Measurements from ENCODE around the gene ZSCAN31.
A peak's percentile ranks its signal among the peaks of the same experiment; 100 is the strongest.

The ZSCAN31 gene

DNA sequence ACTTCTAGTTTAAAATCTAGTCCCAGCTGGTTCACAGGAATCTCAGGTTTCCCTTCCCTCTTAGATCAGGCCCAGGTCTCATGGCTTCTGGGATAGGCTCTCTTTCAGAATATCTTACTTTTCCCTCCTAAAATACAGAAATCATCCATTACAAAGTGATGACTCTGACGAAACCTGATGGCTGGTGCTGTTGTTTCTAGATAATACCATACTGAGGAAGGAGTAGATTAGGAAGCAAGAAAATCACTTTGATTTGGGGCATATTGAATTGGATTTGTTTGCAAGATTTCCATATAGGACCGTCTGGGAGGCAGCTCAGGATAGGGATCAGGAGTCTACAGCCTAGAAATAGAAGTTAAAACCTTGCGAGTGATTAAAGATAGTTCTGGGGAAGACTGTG is 17.4 kb upstream of the ZSCAN31 start:
- no peak for DNase-seq (ENCODE audit: low read depth)

DNA sequence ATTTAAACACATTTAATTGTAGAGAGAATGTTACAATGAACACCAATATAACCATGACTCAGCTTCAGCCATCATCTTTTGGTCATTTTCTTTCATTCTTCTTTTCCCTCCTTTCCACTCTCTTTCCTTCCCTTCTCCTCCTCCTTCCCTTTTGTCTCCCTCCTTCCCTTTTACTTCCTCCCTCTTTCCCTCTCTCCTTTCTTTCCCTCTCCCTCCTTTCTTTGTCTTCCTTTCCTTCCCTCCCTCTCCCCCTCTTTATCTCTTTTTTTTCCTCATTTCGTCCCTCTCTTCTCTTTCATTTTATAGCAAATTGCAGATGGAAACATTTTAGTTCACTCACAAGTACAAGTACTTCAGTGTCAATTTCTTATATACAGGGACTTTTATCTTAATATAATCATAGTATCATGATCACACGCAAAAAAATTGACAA is 15.6 kb upstream of the ZSCAN31 start:
- no peak for DNase-seq (ENCODE audit: low read depth)

DNA sequence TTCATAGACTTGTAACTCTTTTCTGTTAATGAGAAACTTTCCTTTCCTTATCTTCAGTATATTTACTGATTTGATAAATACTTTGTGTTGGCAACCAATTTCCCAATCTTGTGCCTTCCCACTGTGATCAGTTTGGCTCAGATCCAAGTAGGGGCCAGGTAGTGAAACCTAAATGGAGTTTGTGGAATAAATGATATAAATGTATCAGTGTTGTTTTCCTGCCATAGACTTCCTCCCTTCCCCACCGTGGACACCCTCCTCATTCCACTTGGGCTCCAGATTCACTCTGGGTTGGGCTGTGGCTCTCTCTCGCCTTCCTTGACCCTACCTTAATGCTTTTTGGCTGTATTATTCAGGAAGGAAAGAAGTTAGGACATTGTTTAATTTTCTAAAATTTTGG is 15.1 kb upstream of the ZSCAN31 start:
- DNase-seq (ENCODE audit: low read depth): no peak

DNA sequence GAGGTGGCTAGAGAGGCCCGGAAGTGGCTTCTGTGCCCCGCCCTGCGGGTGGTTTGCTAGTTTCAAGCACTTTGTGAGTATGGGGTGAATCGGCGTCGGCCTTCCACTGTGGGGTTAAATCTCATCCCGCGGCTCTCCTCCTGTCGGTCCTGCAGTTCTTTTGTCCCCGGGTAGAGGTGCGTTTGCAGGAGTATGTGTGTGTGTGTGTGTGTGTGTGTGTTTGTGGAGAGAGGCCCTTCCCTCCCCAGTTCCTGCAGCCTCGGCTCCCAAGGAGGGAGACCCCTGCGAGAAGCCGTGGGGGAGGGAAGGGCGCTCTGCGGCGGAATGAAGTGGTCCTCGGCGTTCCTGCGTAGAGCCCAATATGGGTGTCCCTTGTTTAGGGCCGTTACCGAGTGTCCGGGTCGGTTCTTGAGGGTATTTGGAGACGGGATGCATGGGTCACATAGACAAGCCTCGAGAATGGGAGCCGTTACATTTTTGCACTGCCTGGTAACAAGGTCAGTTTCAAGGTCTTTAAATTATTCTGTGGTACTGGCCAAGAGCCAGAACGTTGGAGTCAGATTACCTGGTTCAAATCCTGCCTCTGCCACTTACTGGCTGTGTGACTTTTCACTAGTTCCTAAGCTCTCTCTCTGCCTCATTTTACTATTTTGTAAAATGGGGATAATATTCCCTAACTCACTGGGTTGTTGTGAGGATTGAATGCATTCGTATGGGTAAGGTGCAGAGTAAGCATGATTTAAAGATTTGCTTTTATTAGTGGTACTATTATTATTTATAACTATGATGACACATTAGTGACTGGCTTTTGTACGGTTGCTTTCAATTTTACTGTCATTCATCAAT is 14.2 kb upstream of the ZSCAN31 start, which contains the start of gene ZKSCAN3:
Gene ZKSCAN3 (plus strand): TSS at position 56 of the 846 bp plus-strand sequence. CDS start 9,640 bp downstream, outside the sequence.
- DNase-seq (ENCODE audit: low read depth): peak; percentile 66

DNA sequence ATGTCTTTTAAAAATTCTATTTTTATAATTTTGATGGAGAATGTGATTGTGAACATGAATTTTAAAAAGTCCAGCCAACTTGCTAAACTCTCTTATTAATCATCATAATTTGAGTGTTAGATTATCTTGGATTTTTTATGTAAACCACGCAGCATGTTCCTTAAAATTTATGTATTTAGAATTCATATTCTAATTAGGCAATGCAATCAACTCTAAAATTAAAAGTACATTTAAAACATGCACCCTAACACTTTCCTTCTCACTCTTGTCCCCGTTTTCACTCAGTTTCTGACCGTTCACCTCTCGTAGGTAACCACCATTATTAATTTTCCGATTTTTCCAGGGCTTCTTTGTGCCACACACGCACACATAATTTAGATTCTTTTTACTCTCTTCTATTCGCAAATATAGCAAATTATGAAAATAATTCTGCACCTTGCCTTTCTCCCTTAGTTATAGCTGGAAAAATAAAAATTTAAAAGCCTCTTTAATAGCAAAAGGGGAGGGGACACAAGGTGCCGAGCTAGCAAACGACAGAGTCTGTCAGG is 13.5 kb upstream of the ZSCAN31 start:
- DNase-seq (ENCODE audit: low read depth): no peak

DNA sequence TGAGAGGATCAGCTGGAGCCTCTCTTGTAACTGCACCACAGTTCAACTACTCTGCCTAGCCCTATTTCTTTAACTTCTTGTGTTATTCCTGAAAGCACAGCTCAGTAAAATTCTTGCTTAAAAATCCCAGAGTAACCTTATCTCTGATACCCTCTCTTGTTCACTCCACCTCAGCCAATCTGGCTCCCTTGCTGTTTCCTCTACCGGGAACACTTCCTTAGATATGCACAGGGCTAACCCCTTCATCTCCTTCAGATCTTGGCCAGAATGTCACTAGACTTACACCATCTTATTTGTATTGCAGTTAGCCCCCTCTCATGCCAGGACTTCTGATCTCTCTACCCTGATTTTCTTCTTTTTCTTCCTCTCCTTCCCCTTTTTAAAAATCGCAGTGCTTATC is 11.2 kb upstream of the ZSCAN31 start:
- no peak for DNase-seq (ENCODE audit: low read depth)

DNA sequence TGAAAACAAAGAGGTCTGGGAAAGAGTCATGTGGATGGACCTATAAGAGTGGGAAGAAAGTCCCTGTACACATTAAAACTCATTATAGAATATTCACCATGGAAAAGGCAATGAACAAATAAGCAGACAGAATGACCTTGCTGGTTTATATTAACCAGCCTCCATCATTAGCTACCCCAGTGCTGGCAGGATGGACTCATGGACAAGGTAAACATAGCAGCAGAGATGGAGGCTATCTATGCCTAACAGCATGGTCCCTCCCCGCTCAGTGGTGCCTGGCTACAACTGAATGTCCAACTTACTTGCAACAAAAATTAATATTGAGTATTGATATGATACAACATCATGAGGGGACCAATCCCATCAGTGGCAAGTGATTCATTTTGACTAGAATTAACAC is 9.3 kb upstream of the ZSCAN31 start:
- DNase-seq (ENCODE audit: low read depth): no peak

DNA sequence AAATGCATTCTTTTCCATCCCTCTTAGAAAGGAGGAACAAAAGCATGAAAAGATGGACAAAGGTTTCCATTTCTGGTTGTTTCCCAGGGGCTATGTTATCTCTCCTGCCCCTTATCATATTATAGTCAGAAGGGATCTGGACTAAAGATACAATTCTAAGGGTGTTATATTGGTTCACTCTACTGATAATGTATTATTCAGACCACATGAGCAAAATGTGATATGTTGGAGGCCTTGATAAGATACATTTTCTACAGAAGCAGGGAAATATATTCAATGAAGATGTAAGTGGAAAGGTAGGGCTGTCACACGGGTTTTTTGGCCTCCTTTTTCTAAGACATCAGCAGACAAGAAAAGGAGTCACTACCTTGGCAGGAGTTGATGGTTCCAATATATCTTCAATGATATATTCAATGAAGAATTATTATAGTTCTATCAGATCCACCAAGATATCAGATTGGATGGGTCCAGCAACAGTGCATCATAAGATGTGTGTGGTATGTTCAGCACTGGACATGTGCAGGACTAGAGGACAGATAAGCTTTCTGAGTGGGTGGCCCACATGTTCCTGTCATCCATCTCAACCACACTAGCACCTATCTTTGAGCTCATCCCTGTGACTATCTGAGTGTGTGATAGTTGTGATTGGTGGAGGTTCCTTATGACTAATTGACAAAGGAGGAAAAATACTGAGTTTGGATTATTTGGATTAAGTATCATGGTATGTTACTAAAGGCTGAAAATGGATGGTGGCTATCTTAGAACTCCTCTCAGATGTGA is 8.1 kb upstream of the ZSCAN31 start:
- DNase-seq (ENCODE audit: low read depth): no peak

DNA sequence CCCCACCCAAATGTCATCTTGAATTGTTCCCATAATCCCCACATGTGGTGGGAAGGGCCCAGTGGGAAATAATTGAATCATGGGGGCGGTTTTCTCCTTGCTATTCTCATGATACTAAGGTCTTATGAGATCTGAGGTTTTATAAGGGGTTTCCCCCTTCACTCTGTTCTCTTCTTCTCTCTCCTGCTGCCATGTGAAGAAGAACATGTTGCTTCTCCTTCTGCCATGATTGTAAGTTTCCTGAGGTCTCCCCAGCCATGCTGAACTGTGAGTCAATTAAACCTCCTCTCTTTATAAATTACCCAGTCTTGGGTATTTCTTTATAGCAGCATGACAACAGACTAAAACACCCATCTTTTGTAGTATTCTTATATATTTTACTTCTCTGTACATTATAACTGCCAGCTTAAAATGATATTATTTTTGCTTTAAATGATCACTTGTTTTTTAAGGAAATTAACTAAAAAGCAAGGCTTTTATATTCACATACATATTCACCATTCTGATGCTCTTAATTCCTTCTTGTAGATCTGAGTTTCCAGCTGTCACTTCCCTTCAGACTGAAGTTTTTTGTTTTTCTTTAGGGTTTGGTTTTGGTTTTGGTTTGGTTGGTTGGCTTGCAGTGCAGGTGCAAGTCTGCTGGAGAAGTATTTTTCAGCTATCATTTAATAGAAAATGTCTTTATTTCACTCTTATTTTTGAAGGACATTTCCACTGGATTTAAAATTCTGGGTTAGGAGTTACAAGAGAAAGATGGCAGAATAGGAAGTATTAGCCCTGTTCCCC is 4.6 kb upstream of the ZSCAN31 start:
- no peak for DNase-seq (ENCODE audit: low read depth)

DNA sequence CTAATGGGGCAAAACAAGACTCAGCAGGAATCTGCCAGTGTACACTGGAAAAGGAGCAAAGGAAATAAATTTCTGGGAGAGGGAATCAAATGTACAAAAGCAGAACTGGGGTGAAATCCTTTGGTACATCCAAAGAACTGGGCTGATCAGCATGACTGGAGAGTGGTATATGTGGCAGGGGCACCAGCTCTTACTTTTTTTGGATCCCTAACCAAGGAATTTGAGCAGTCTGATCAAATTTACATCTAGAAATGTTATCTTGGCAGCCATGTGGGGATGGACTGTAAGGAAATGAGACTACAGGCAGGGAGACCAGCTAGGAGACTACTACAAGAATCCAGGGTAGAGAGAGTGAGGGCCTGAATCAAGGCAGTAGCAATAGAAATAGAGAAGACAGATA is 1.2 kb upstream of the ZSCAN31 start:
- DNase-seq (ENCODE audit: low read depth): no peak

DNA sequence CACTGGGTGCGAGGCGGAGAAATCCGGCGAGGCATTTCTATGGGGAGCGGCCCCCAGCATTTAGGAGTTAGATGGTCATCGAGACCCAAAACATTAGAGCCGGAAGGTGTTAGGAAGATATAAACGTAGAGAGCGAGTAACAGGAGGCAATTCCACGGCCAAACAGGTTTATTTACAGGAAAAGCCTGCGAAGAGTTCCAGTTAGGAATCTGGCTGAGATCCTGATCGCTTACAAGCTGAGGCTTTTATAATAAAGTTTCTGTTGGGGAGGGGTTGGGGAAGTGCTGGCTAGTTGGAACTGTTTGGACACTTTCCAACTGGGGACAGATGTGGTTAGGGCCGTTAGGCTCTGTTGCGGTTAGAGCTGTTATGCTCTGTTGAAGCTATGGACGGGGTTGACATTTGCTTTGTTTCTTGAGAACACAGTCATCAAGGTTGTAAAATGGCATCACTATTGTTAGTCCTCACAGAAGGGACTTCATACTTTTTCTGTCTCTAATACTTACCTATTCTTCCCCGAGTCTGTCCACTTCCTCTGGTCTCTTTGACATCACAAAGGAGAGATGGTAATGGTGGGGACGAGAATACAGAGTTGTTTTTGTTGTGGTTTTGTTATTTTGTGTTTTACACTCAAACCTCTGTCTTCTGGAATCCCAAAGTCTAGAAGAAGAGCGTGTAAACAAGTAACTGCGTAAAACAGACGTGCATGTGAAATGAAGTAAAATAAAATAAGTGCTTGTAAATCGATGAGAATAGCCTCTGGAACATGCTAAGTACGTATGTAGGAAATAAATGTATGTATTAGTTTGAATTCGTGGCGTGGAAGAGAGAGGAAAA is 554 bp upstream of the ZSCAN31 start:
- no peak for DNase-seq (ENCODE audit: low read depth)

DNA sequence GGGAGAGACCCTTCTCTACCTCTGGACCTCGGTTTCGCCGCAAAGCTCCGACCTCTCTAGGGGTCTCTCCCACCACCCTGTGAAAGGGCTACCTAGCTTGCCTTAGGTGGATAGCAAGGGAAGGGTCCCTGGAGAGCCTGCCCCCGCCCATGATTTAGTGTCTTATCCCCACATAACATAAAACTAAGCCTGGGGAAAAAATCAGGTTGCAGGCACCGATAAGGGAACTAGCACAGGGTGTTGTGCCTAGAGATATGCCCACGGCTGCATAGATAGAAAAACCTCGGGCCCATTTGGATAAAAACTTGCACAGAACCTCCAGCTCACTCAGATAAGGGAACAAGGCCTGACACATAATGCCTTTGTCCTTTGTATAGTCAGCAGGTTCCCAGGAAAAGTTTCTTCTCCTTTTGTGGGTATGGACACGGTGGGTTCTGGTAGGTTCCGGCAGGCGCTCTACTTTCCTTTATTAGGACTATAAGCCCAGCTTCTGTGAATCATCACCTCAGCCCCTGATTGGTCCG is 846 bp downstream of the ZSCAN31 start:
- DNase-seq (ENCODE audit: low read depth): no peak

DNA sequence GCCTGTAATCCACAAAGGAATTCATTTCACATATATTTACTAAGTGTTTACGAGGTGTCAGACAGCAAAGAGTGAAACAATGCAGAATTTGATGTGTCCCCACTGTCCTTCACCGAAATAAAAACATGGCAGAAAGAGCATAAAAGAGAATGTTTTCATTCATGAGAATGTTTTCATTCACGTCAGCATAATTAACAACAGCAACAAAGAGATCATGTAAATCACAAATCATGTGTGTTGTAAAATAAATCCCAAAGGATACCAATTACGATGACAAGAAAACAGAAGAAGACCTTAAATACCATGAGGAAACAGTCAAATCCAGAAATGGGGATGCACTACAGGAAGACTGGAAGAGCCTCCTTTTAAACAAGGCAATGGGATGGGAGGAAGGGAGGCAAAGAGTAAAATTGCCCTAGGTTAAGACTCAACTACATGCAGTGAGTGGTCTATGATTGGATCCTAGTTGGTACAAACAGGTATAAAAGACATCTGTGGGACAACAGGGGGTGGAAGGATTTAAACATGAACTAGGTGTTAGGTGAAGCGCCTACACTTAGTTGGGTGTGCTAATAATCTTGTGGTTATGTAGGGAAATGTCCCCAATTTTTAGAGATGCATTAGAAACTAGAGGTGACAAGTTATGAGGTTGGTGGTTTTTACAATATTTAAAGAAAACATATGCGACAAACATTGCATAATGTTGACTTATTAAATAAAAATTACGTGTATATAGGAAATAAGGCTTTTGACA is 1.5 kb downstream of the ZSCAN31 start:
- no peak for DNase-seq (ENCODE audit: low read depth)

DNA sequence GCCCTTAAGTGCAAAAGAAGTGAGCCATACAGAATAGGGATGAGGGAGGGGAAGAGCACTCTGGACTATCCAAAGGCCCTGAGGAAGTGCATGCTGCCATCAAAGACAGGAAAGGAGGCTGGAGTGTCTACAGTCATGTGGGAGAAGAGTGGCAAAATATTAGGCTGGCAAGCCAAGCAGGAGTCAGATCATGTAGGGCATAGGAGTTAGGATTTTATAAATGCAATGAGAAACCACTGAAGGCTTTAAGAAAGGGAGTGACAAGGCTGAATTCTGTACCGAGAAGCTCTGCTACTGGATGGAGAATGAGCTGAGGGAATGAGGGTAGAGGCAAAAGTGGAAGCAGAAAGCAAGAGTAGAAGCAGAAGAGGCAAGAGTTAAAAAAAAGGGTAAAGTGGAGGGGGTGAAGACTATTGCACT is 2.3 kb downstream of the ZSCAN31 start:
- no peak for DNase-seq (ENCODE audit: low read depth)

DNA sequence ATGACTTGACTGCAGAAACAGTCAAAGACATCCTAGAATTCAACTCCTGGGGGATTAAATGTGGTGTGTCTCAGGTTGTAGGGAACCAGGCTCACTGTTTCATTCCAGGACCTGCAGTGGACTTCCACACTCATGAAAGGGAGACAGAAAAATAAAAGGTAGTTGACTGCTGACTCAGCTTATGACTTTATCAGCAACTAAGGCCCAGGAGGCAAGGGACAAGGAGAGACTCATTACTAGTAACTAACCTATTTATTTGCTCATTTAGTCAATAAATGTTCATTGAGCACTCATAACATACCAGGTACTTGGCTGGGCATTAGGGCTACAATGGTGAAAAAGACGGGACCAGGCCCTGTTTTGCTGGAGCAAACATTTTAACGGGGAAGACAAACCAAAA is 2.9 kb downstream of the ZSCAN31 start:
- DNase-seq (ENCODE audit: low read depth): no peak

DNA sequence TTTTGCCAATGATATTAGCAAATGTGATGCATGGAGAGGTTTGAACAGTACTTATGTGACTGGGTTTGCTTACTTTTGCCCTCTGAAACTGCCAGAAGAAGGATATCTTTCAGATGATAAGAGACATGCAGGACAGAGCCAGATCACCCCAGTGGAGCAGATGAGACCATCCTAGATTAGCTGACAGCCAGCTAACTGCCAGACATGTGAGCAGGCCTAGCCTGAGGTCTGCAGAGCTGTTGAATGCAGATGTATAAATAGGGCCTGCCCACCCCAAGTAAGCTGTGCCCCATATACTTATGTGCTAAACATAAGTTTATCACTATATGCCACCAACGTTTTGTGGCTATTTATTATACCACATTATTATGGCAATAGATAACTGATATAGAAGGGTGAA is 5.9 kb downstream of the ZSCAN31 start:
- no peak for DNase-seq (ENCODE audit: low read depth)

DNA sequence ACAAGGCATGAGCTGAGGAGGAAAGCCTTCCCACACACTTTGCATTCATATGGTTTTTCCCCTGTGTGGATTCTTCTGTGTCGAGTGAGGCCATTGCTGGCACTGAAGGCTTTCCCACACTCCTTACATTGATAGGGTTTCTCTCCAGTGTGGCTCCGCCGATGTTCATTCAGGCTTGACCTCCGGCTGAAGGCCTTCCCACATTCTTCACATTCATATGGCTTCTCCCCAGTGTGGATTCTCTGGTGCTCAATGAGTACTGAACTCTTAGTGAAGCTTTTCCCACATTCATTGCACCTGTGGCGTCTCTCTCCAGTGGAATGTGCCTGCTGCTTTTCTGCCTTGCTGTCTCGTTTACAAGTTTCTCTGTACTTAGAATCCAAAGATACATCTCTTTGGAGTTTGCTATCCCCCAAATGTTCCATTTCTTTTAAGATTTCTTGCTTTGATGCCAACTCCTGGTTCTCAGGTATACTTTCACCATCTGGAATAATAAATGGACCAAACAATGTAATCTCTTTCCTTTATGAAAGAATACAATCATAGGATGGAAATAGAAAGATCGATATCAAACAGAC is 9.5 kb downstream of the ZSCAN31 start:
- DNase-seq (ENCODE audit: low read depth): no peak

DNA sequence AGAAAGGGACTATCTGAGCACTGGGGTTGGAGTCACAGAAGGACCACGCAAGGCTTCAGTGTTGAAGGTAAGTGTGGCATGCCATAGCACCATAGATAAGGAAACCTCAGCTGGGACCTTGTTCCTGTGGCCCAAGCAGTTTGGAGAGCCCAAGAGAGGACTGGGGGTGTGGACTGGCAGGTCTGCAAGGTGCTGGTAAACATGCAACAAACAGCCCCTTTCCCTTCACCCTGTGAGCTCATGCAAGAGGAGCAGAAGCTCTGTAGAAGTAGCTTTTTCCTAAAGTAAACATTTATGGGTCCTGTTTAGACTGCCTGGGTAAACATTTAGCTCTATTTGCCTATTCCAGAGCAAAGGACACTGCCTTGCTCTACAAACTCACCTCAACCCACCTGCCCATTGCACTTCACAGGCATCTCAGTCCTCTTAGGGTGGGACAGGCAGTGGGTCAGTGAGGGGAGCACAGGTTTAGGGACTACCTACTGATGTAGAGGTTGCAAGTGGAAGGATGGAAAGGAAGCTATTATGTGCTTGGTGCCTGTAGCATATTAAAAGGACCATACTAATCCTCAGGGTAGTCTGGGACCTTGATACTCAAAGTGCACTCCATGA is 12.0 kb downstream of the ZSCAN31 start:
- no peak for DNase-seq (ENCODE audit: low read depth)

DNA sequence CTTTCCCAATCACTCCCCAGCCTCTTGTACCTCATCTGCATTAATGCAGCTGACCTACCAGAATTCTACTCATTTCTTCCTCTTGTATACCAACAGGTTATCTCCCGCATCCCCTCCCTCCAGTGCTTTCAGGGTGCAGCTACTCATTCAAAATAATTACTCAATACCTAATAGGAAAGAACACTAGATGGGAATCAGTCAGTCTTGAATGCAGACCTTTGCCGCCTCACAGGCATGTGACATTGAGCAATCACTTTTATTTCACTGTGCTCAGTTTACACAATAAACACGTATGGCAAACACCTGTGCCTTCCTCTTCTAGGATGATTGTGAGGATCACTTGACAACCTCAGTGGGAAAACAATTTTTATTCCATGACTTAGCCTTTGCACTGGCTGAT is 13.3 kb downstream of the ZSCAN31 start:
- DNase-seq (ENCODE audit: low read depth): no peak

All from HS-27A (cell line).